IPS-NIHi11 (cell line): ENCODE data around the gene PLCXD3.
"Not testable (repeated sequence)": the region's sequence is repeated elsewhere in the genome, so short reads cannot be mapped to it uniquely, and the experiment has no call there.

Experiments used
- DNase-seq: peaks from one replicate; pipeline ENCODE4 v3.0.0; 2012; ENCODE audit warnings: mixed read lengths, low spot score

PLCXD3 gene

DNA sequence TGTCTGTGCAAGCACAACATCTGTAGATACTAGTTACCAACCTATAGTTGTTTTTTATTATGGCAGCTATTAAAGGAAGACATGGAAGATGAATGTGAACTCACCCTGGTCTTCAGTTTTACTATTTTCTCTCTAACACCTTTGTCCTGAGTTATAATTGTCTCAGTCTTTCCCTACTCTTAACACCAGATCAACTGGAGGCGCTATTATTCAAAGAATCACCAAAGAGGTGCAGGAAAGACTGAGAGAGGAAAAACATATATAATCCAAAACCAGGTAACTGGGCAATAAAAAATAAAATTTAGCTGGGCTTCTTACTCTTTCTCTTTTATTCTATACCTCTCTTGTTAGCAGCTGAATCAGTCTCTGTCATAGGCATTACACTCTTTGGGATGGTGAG, 162.8 kb downstream of the PLCXD3 start:
- peak; percentile 11 for DNase-seq

- DNase-seq = no peak
Observed at GRCh38 chr5:41346609-41347008, 163.8 kb downstream of the PLCXD3 start.

DNA sequence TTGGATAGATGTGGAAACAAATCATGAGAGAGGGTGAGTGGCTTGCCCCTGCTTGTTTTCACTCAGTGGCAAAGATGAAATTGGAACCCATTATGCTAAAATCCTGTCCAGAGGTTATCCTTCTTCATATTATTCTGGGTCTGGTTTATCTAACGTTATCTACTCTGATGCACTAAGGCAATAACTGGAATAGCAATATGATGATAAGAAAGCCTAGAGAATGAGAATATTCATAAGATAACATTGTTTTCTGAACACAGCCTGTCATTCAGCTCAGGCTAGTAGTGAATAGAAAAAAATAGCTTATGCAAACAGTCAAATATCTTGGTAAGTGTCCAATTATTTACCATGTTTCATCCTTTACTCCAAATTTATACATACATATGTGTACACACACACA, 165.1 kb downstream of the PLCXD3 start:
- no peak for DNase-seq

GRCh38 chr5:41339339-41339738, 171.1 kb downstream of the PLCXD3 start:
- no peak for DNase-seq

GRCh38 chr5:41338136-41338675, 172.2 kb downstream of the PLCXD3 start:
- no peak for DNase-seq

- no peak for DNase-seq
Observed at GRCh38 chr5:41337724-41338123, 172.7 kb downstream of the PLCXD3 start.

DNA sequence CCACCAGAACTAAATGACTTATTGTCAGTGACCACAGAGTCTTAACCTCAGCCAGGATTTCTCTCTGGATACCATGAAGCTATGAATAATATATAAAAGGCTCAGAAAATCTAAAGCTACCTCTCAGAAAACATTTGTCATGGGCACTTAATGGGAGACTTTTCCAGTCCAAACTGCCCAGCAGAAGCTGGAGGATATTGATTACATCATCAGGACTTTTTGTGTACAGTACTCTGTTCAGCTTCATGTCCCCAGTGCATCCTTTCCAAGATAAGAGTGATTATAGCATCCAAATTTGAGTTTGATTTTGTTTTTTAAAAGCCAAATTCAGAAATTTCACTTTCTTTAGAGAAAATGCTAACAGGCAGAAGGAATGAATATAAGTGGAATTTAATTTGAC, 173.2 kb downstream of the PLCXD3 start:
- DNase-seq = no peak

- DNase-seq = no peak
Observed at GRCh38 chr5:41336471-41336870, 173.9 kb downstream of the PLCXD3 start.

DNA sequence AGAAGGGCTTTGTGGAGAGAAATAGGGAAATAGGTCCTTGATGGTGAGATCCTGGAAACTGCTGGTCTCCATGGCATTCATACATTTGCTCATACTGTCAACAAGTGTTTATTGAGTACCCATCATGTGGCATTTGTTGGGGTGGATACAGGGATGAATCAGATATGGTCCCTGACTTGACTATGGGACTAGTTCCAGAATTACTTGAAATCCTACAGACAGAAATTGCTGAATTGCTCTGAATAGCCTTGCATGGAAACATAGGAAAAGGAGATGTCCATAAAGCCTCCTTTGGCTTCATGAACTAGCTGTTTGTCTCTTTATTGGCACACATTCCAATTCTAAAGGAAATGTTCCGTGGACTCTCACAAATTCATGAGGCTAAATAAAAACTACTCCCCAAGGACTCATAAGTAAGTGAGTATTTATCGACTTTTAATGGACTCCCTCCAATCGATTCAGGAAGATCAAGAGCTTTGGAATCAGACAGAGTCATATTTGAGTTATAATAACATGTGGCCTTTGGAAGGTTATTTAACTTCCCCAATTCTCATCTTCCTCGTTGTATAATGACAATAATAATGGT, 174.7 kb downstream of the PLCXD3 start:
- DNase-seq = no peak

DNA sequence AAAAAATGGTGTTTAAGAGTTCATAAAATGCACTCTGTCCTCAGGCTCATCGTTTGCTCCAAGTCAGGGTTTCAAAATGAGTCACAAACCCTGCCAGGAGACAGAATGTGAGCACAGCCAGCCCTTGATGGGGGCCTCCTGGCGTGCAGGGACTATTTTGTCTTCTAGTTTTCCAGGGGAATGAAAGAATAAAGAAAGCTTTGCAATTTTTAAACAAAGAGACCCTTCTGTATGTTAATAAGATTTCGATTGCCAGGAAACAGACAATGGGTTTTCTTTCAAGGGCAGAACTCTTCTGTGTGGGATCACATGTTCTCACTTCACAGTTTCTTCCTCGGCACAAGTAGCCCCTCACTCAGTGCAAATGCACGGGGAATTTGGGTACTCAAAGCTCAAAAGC, 175.6 kb downstream of the PLCXD3 start:
- no peak for DNase-seq

DNA sequence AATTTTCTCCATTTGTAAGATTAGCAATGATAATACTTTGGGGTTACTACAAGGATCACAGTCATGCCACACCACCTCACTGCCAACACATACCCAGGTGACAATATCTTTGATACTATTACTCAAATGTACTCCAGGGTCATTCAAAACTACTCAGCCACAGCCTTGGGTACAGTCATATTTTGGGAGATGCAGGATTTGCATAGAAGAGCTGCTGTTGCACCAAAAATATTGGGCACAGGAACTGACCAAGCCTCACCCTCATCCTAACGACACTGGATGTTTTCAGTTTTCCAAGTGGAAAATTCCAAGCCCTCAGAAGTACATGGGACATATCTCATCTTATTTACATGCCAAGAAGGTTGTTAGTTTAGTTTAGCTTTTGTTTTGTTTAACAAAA, 176.2 kb downstream of the PLCXD3 start:
- DNase-seq = no peak

DNA sequence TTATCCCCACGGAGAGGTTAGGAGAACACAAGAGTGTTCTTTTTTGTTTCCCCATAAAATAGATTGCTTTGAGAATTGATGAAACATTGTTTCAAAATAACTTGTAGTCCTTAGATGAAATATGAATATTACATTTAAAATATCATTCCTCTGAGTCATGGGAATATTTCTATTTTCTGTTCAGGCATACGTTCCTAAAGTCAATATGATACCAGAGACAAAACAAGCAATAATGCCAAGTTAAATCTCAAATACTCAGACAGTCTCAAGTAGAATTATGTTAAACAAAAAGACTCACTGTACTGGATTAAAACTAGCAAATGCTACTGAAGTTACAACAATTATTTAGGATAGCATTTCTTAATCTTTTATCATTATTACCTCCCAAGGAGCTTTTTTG, 185.3 kb downstream of the PLCXD3 start:
- DNase-seq = no peak

DNA sequence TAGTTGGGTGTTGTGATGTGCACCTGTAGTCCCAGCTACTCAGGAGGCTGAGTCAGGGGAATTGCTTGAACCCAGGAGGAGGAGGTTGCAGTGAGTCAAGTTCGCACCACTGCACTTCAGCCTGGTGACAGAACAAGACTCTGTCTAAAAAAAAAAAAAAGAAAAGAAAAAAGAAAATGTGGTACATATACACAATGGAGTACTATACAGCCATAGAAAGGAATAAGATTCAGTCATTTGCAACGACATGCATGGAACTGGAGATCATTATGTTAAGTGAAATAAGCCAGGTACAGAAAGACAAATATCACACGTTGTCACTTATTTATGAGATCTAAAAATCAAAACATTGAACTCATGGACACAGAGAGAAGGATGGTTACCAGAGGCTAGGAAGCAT, 187.6 kb downstream of the PLCXD3 start:
- not testable (repeated sequence) for DNase-seq

GRCh38 chr5:41312478-41313060, 197.8 kb downstream of the PLCXD3 start:
- DNase-seq = no peak

DNA sequence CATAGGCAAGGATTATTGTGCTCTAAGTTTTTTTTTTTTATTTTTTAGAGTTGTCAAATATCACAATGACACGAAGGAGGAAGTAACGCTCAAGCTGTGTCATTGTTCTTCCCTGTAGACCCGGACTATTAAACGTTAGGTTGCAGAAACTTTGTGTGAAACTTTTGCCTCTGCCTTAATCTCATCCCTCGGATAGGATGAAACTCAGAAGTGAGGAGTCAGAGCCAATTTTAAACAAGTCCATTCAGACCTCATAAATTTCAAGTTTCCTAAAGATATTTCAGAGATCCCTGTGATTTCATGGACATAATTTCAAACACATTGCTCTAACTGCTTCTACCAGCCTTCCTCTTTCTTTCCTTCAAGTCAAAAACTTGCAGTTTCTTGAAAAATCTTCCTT, 198.3 kb downstream of the PLCXD3 start:
- no peak for DNase-seq

GRCh38 chr5:41309275-41309674, 201.1 kb downstream of the PLCXD3 start:
- DNase-seq = no peak

GRCh38 chr5:41306005-41306404, 204.4 kb downstream of the PLCXD3 start:
- DNase-seq = no peak

DNA sequence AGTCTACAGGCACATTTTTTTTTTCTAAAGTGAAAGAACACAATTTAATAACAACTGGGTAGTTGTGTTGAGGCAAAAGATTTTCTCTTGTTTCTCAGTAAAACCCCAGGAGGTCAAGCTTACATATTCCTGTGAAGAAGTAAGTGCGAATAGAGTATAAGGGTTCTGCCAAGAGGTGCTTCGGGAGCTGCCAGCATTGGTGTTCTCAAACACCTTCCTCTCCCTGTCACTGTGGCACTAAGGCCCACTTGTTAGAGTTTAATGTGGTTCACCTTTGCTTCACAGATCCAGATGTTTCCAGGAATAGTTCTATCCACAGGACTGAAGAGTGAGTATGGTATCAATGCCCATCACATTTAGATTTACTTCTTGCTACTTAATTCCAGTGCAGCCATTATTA, 205.3 kb downstream of the PLCXD3 start:
- DNase-seq = no peak

DNA sequence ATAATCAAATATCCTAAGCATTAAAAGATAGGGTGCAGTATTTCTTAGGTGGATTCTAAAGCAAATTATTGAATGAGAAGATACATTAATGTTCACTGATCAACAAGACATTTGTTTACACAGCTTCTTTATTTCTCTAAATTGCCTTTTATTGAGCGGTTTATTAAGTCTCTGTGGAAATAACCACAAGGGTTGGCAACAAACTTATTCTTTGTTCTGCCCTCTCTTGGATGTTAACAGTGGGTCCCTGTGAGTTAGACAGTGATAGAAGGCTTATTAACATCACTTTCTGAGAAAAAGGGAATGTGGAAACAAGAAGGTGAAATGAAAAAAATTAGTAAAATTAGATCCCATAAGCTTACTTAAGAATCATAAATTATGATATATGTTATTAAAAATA, 214.3 kb downstream of the PLCXD3 start:
- DNase-seq = no peak

GRCh38 chr5:41291323-41291722, 219.1 kb downstream of the PLCXD3 start:
- DNase-seq = no peak

GRCh38 chr5:41290810-41291209, 219.6 kb downstream of the PLCXD3 start:
- no peak for DNase-seq

DNA sequence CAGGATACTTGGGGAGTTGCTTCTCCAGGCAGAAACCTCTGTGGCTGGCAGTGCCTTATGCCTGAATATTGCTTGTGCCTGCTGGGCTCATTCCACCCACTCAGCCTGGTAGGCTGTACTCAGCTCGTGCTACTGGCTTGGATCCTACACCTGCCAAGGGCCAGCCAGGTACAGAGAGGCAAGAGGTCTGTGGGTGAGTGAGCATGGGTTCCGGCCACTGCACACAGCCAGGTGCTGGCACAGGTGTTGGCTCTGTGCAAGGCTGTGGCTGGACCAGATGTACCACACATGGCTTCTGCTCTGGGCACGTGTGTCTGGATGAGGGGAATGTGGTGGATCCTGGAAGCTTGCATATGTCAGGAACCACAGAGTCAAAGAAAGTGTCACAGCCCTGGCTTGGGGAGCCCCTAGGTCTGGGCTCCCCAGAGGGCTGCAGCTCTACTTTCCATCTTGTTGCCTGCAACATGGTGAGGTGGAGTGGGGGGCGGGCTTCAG, 220.4 kb downstream of the PLCXD3 start:
- no peak for DNase-seq

DNA sequence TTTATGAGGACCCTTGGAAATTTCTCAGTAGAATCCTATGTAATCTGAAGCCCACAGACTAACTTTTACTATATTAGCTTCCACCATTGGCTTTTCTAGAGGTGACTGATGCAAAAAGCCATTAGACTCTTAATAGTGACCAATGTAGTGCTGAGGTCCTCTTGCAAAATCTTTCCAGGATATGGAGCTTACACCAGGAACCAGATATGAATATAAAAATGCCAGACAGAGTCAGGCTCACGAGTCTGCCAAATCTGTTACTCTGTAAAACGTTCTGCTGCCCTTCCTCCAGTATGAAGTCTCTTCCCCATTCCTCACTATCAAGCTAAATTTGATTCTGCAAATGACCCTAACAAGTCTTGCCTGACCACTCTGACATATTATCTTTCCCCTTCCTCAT, 223.7 kb downstream of the PLCXD3 start:
- DNase-seq = no peak

DNA sequence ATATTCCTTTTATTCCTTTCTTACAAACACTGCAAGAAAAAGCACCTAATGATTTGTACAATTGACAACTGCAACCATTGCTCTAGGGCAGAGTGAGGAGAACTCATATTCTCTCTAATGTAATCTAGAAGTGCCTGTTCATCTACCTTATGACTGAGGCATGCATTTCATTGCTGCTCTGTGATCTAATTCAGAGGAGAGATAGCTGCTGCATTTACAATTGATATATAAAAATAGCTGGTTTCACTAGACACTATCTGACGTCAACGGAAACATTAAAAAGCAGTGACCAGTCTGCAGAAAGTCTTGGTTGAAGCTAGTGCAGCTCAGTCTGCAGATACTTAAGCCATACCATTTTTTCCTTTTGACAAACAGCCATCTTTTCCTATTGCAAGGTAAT, 224.2 kb downstream of the PLCXD3 start:
- no peak for DNase-seq
